ENCODE measurements around the gene L1TD1. TPM values are rescaled to one million over a fixed set of nuclear protein-coding genes. Genes with fewer than 3 reads are reported as not detected.
"Not testable (repeated sequence)": the region's sequence is repeated elsewhere in the genome, so short reads cannot be mapped to it uniquely, and the experiment has no call there.

L1TD1 gene
- total and polyA plus RNA-seq, 2 of the 13 experiments (the other 11 are each of a cell fraction or from before 2014, with no cell fraction given) = not detected

- no peak for TF ChIP-seq AGO1 (IDR thresholded peaks at IDR 0.05; ENCODE audit: low read depth, low read length, poor library complexity, severe bottlenecking)
- TF ChIP-seq AFF4 (CRISPR knock-in tag; IDR thresholded peaks at IDR 0.05) = no peak
- TF ChIP-seq HIVEP1 (CRISPR knock-in tag; IDR thresholded peaks at IDR 0.05) = no peak
- no peak for TF ChIP-seq NFIB (CRISPR knock-in tag; IDR thresholded peaks at IDR 0.05; ENCODE audit: borderline replicate concordance)
- TF ChIP-seq ZFP1 (CRISPR knock-in tag; IDR thresholded peaks at IDR 0.05) = no peak
- TF ChIP-seq SNAI1 (CRISPR knock-in tag; IDR thresholded peaks at IDR 0.05; ENCODE audit: borderline replicate concordance) = no peak
Measured at GRCh38 chr1:62181532-62181931, 13.1 kb upstream of the L1TD1 start (continued).

- H3K4me2 ChIP-seq (ENCODE audit: low read depth, low read length); ATAC-seq; in situ Hi-C loops (cut with HindIII; ENCODE audit: extremely low pct_ligation_motif_present, low pct_unique_long_range_greater_than_20kb); H4K20me1 ChIP-seq (ENCODE audit: insufficient read depth, low read length); intact Hi-C loops (cut with micrococcal nuclease; ENCODE audit: unreplicated experiment); H3K4me1 ChIP-seq (ENCODE audit: insufficient read depth, low read length); H3K79me2 ChIP-seq (ENCODE audit: insufficient read depth, low read length); CTCF ChIA-PET (ENCODE audit: low intra/inter-chr PET ratio, low total read pairs); H3K9ac ChIP-seq (ENCODE audit: insufficient read depth, low read depth, low read length); H3K27ac ChIP-seq (ENCODE audit: extremely low read length, insufficient read depth, low read length); BruUV-seq (replicated peaks); H3K4me3 ChIP-seq (replicated peaks in 1 of 3; ENCODE audit: insufficient read depth in 1 of 3, low read depth in 2 of 3, low read length in 3 of 3); H3K27me3 ChIP-seq (ENCODE audit: control insufficient read depth in 1 of 2, insufficient read depth in 2 of 2, low read length in 2 of 2); H2AFZ ChIP-seq (ENCODE audit: low read length); H3K9me3 ChIP-seq (ENCODE audit: low read length); DNase-seq (ENCODE audit: low spot score); POLR2A ChIA-PET; FAIRE-seq; H3K36me3 ChIP-seq (replicated peaks in 1 of 2; ENCODE audit: control insufficient read depth in 1 of 2, insufficient read depth in 2 of 2, low read length in 2 of 2): not testable (repeated sequence)
- WGBS (ENCODE audit: low lambda C conversion rate) = 46% methylated on average over 8 of the region's 8 CpGs
Measured at GRCh38 chr1:62182157-62182556, 12.5 kb upstream of the L1TD1 start.

- 58% methylated on average over 11 of the region's 11 CpGs for WGBS (ENCODE audit: low lambda C conversion rate)
- FAIRE-seq; ATAC-seq; H3K79me2 ChIP-seq (ENCODE audit: insufficient read depth, low read length); intact Hi-C loops (cut with micrococcal nuclease; ENCODE audit: unreplicated experiment); H2AFZ ChIP-seq (ENCODE audit: low read length); POLR2A ChIA-PET; H3K9me3 ChIP-seq (ENCODE audit: low read length); H3K27ac ChIP-seq (ENCODE audit: extremely low read length, insufficient read depth, low read length); H3K4me1 ChIP-seq (ENCODE audit: insufficient read depth, low read length); H3K27me3 ChIP-seq (ENCODE audit: control insufficient read depth in 1 of 2, insufficient read depth in 2 of 2, low read length in 2 of 2); H3K9ac ChIP-seq (ENCODE audit: insufficient read depth, low read depth, low read length); BruUV-seq (replicated peaks); H4K20me1 ChIP-seq (ENCODE audit: insufficient read depth, low read length); in situ Hi-C loops (cut with HindIII; ENCODE audit: extremely low pct_ligation_motif_present, low pct_unique_long_range_greater_than_20kb); DNase-seq (ENCODE audit: low spot score); H3K36me3 ChIP-seq (replicated peaks in 1 of 2; ENCODE audit: control insufficient read depth in 1 of 2, insufficient read depth in 2 of 2, low read length in 2 of 2); H3K4me3 ChIP-seq (replicated peaks in 1 of 3; ENCODE audit: insufficient read depth in 1 of 3, low read depth in 2 of 3, low read length in 3 of 3); CTCF ChIA-PET (ENCODE audit: low intra/inter-chr PET ratio, low total read pairs): not testable (repeated sequence)
- H3K4me2 ChIP-seq (ENCODE audit: low read depth, low read length) = peak overlapping the region; percentile 39; the same call in 1 of the 2 replicates
Measured at GRCh38 chr1:62183164-62184020, 11.3 kb upstream of the L1TD1 start.
